GM12878 (cell line): ENCODE results near the gene RAB3B. TPM values are rescaled to one million over a fixed set of nuclear protein-coding genes. Genes with fewer than 3 reads are reported as not detected.

Experiments
- ATAC-seq: fragments of 200-7000 bp; cut with Tn5 transposase; 3 replicates; pipeline ENCODE4 v1.9.1; 2020; ENCODE audit warnings: mild to moderate bottlenecking, moderate library complexity
- BruUV-seq: library from RNA; stranded (reverse); fragments of 400-500 nt; replicated peaks from 2 replicates; lab custom pipeline; 2021; lab: Mats Ljungman, UMichigan
- CTCF ChIA-PET: fragments of 300-600 bp; sonication (Branson Sonifier 250); formaldehyde crosslinking; extraction: SDS; loops from one replicate; lab custom pipeline; 2021; ENCODE audit warnings: inconsistent platforms; lab: Yijun Ruan, JAX
- POLR2A ChIA-PET: fragments of 350-600 bp; formaldehyde crosslinking; extraction: SDS; loops from one replicate; lab custom pipeline; 2021; ENCODE audit warnings: inconsistent platforms; lab: Charles Lee
- RAD21 ChIA-PET: fragments of 300-600 bp; sonication (Branson Sonifier 250); formaldehyde crosslinking; loops from one replicate; lab custom pipeline; 2023; ENCODE audit warnings: antibody characterized with exemption; ENCODE audit not compliant: unreplicated experiment; lab: Charles Lee
- SMC1A ChIA-PET: fragments of 300-600 bp; sonication (Branson Sonifier 250); formaldehyde crosslinking; loops from one replicate; lab custom pipeline; 2023; ENCODE audit not compliant: unreplicated experiment, uncharacterized antibody; lab: Charles Lee
- DNase-seq: peaks from one replicate; pipeline ENCODE4 v3.0.0-alpha.2; 2011; ENCODE audit warnings: low read depth, low spot score
- FAIRE-seq: peaks from 3 replicates; lab custom pipeline; 2011; peaks lifted over from hg19 to GRCh38; lab: Jason Lieb, UNC
- H2AFZ ChIP-seq: 2 replicates; pipeline ENCODE4 v1.6.0; 2011; ENCODE audit warnings: low read depth, low read length, control low read depth; ENCODE audit not compliant: control insufficient read depth
- H3K27ac ChIP-seq: 2 replicates; pipeline ENCODE4 v1.5.1; 2011; ENCODE audit warnings: control low read depth; ENCODE audit not compliant: control insufficient read depth, insufficient read depth
- H3K27me3 ChIP-seq, 2 experiments: replicated peaks in 1 of 2; 2 replicates each; pipeline versions ENCODE4 v1.6.0 to v1.6.1; 2011; ENCODE audit warnings: low read length in 1 of 2; ENCODE audit not compliant: control insufficient read depth in 2 of 2, insufficient read depth in 2 of 2
- H3K36me3 ChIP-seq, 2 experiments: 2 replicates each; pipeline ENCODE4 v1.5.1; 2011; ENCODE audit warnings: low read length in 1 of 2; ENCODE audit not compliant: control insufficient read depth in 2 of 2, insufficient read depth in 2 of 2
- H3K4me1 ChIP-seq: 2 replicates; pipeline ENCODE4 v1.6.1; 2011; ENCODE audit warnings: mild to moderate bottlenecking, low read length, moderate library complexity, mixed read lengths; ENCODE audit not compliant: control insufficient read depth, insufficient read depth
- H3K4me2 ChIP-seq: 2 replicates; pipeline ENCODE4 v1.6.0; 2011; ENCODE audit warnings: control low read depth; ENCODE audit not compliant: control insufficient read depth, insufficient read depth
- H3K4me3 ChIP-seq: fragments of 200-600 bp; sonication (generic); 2 replicates; pipeline ENCODE4 v1.5.1; 2016
- H3K79me2 ChIP-seq: 2 replicates; pipeline ENCODE4 v1.6.0; 2011; ENCODE audit warnings: low read length; ENCODE audit not compliant: control insufficient read depth, insufficient read depth
- H3K9ac ChIP-seq: 2 replicates; pipeline ENCODE4 v1.8.0; 2011; ENCODE audit warnings: low read length, control low read depth, mixed read lengths; ENCODE audit not compliant: control insufficient read depth, insufficient read depth
- H3K9me3 ChIP-seq: replicated peaks from 3 replicates; pipeline ENCODE4 v1.5.1; 2011; ENCODE audit warnings: mild to moderate bottlenecking, low read length; ENCODE audit not compliant: control insufficient read depth, insufficient read depth
- H4K20me1 ChIP-seq: 2 replicates; pipeline ENCODE4 v1.6.0; 2011; ENCODE audit not compliant: control insufficient read depth, insufficient read depth
- BRCA1 ChIP-seq: IDR thresholded peaks from 2 replicates; pipeline ENCODE4 v1.6.1; 2011; ENCODE audit warnings: low read depth, low read length, improper control_type of control experiment
- CREM ChIP-seq: IDR thresholded peaks from 2 replicates; pipeline ENCODE4 v1.6.1; 2014; ENCODE audit warnings: antibody characterized with exemption, low read depth
- E2F4 ChIP-seq: IDR thresholded peaks from 2 replicates; pipeline ENCODE4 v1.6.1; 2012; ENCODE audit warnings: low read depth, low read length, improper control_type of control experiment
- ETV6 ChIP-seq, 2 experiments: fragments of 450-650 bp in 1 of 2; IDR thresholded peaks in 1 of 2; conservative IDR thresholded peaks in 1 of 2; 2 replicates each; pipeline ENCODE4 v1.6.1; 2014; ENCODE audit warnings: antibody characterized with exemption in 1 of 2, borderline replicate concordance in 1 of 2, low read depth in 1 of 2, mild to moderate bottlenecking in 1 of 2, moderate library complexity in 1 of 2
- IRF5 ChIP-seq: fragments of 450-650 bp; IDR thresholded peaks from 2 replicates; pipeline ENCODE4 v1.6.1; 2017; ENCODE audit warnings: borderline replicate concordance
- MAX ChIP-seq: IDR thresholded peaks from 2 replicates; pipeline ENCODE4 v1.6.1; 2012; ENCODE audit warnings: low read depth, low read length, improper control_type of control experiment
- NFYA ChIP-seq: IDR thresholded peaks from 2 replicates; pipeline ENCODE4 v1.6.1; 2011; ENCODE audit warnings: low read depth, mild to moderate bottlenecking, low read length, improper control_type of control experiment, borderline replicate concordance
- PAX5 ChIP-seq: IDR thresholded peaks from 2 replicates; pipeline ENCODE4 v1.6.1; 2011; ENCODE audit warnings: low read depth, low read length, borderline replicate concordance
- PML ChIP-seq: IDR thresholded peaks from 2 replicates; pipeline ENCODE4 v1.6.1; 2012; ENCODE audit warnings: low read length, inconsistent platforms
- SMAD1 ChIP-seq: fragments of 450-650 bp; IDR thresholded peaks from 2 replicates; pipeline ENCODE4 v1.6.1; 2018; ENCODE audit warnings: mild to moderate bottlenecking, low read depth; ENCODE audit not compliant: partially characterized antibody
- SPI1 ChIP-seq: IDR thresholded peaks from 2 replicates; pipeline ENCODE4 v1.6.1; 2011; ENCODE audit warnings: low read depth, mild to moderate bottlenecking, low read length, moderate library complexity, borderline replicate concordance; ENCODE audit not compliant: insufficient read depth
- SREBF1 ChIP-seq: IDR thresholded peaks from 2 replicates; pipeline ENCODE4 v1.6.1; 2012; ENCODE audit warnings: mild to moderate bottlenecking, low read length
- YBX1 ChIP-seq: fragments of 450-650 bp; IDR thresholded peaks from 2 replicates; pipeline ENCODE4 v1.6.1; 2016; ENCODE audit warnings: antibody characterized with exemption
- ZBTB33 ChIP-seq: fragments of 450-650 bp; IDR thresholded peaks from 2 replicates; pipeline ENCODE4 v1.6.1; 2017; ENCODE audit warnings: mild to moderate bottlenecking
- ZNF687 ChIP-seq: fragments of 450-650 bp; IDR thresholded peaks from 2 replicates; pipeline ENCODE4 v1.6.1; 2017; ENCODE audit warnings: mild to moderate bottlenecking, moderate library complexity
- WGBS: methylation state at CpG from one replicate; pipeline ENCODE4 v1.1.6; 2016; ENCODE audit warnings: low lambda C conversion rate; ENCODE audit not compliant: insufficient replicate concordance, insufficient coverage; ENCODE audit errors: missing lambda C conversion rate; 5-methylcytosine and 5-hydroxymethylcytosine counted together
- in situ Hi-C: fragments of 300-500 bp; cut with MboI; formaldehyde crosslinking; loops from 9 replicates; pipeline ENCODE4 v1.14.3; 2018; ENCODE audit warnings: mixed read lengths
- intact Hi-C: fragments of 100-400 bp; cut with micrococcal nuclease; formaldehyde crosslinking; loops from one replicate; pipeline ENCODE4 v1.14.2; 2022; ENCODE audit not compliant: unreplicated experiment
- polyA plus RNA-seq, 11 experiments: library from polyadenylated mRNA; depleted of rRNA in 4 of 11; unstranded in 6 of 11; stranded (reverse) in 5 of 11; fragments of >200 nt; fragmentation: Nextera tagmentation in 4 of 11; fragmentation: Illumina TruSeq in 1 of 11; extraction: Ambion mirVana in 4 of 11; extraction: Trizol in 1 of 11; gene quantifications; 1 replicate in 1 of 11; 2 replicates in 10 of 11; pipeline versions ENCODE4 v1.2.1 to v1.2.3, GENCODE V29; 2011 to 2016; ENCODE audit warnings: inconsistent platforms in 2 of 11, missing spikeins in 2 of 11, low read depth in 1 of 11
- total RNA-seq, 4 experiments: library from RNA; depleted of rRNA in 3 of 4; stranded (reverse); fragments of >200 nt in 3 of 4; fragmentation: Illumina TruSeq in 1 of 4; extraction: Trizol in 1 of 4; gene quantifications; 2 replicates each; pipeline versions ENCODE4 v1.2.1 to v1.2.3, GENCODE V29; 2013 to 2021

The RAB3B gene
- total and polyA plus RNA-seq, 10 of the 15 experiments (the other 5 are each of a cell fraction or from before 2014, with no cell fraction given): 0.05 to 0.32 (median 0.24) TPM

- Histone ChIP-seq H3K4me1 (peaks cover 14% of the 10 kb centered on the region; the same call in 1 of the 2 replicates), H3K9me3 (no peaks in the 10 kb centered on the region; the same call in 2 of the 3 replicates), H2AFZ (no peak overlapping the region), H3K4me3 (no peak overlapping the region), H4K20me1 (no peaks in the 10 kb centered on the region), H3K27me3 (no peaks in the 10 kb centered on the region), H3K4me2 (no peak overlapping the region), H3K79me2 (no peaks in the 10 kb centered on the region), H3K9ac (no peak overlapping the region), H3K36me3 (no peaks in the 10 kb centered on the region), H3K27ac (no peak overlapping the region)
- ChIA-PET RAD21 (interaction anchor here (1.3 to 1.9 kb wide), 3 partner anchors 8 to 57 kb away, joined by 5 to 6 read pairs (median 5); no protein-coding TSS in a partner anchor), SMC1A (interaction anchor here (1.1 to 9.1 kb wide), 11 partner anchors 8 to 679 kb away, joined by 3 to 66 read pairs (median 7); no protein-coding TSS in a partner anchor), POLR2A (interaction anchor here (0.6 to 2.6 kb wide), 3 partner anchors 14 to 24 kb away, joined by 3 to 12 read pairs (median 4); no protein-coding TSS in a partner anchor), CTCF (interaction anchor here (1.9 to 6.0 kb wide), 3 partner anchors 7 to 75 kb away, joined by 5 to 22 read pairs (median 11); no protein-coding TSS in a partner anchor)
- ATAC-seq (no peak), DNase-seq (no peak), FAIRE-seq (no peak)
- WGBS: 96% methylated on average over 7 of the region's 7 CpGs
- no TSS peak for BruUV-seq
- intact Hi-C loops: no loop called here
- in situ Hi-C loops: no loop called here
- TF ChIP-seq NFYA: no peak
- TF ChIP-seq SREBF1: no peak
- no peak for TF ChIP-seq YBX1
- TF ChIP-seq MAX: no peak
- TF ChIP-seq CREM: no peak
- no peak for TF ChIP-seq BRCA1
- no peak for TF ChIP-seq SMAD1
- TF ChIP-seq SPI1: no peak
- no peak for TF ChIP-seq PML
- no peak for TF ChIP-seq E2F4
- TF ChIP-seq PAX5: no peak
- TF ChIP-seq ETV6 (conservative IDR thresholded peaks at IDR 0.05 in 1 of 2, IDR thresholded peaks at IDR 0.05 in 1 of 2; ENCODE audit: borderline replicate concordance in 1 of 2, low read depth in 1 of 2): no peak
- no peak for TF ChIP-seq IRF5
- TF ChIP-seq ZNF687: no peak
- TF ChIP-seq ZBTB33: no peak
These were observed 35.7 kb downstream of the RAB3B start for GRCh38 chr1:51954783-51955182.
